ENCODE data around the gene PSMA1.

The PSMA1 gene

GRCh38 chr11:14529321-14529720, 9.1 kb upstream of the PSMA1 start:
- DNase-seq, result no peak

DNA sequence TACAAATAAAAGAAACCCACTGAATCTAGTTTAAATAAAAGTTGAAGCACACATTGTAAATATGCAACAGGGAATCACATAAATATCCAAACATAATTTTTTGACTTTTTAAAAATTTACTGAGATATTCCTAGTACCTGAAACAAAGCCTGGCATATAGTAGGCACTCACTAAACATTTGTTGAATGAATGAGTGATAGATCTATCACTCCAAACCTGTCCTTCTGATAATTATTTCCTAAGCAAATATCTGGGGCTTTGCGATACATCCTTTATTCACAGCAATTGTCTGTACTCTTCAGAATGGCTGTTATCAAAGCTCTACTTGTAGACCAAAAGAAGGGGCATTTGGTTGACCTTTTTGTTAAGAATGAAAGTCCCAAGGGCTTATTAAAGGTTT, 2.6 kb upstream of the PSMA1 start:
- no peak for DNase-seq

DNA sequence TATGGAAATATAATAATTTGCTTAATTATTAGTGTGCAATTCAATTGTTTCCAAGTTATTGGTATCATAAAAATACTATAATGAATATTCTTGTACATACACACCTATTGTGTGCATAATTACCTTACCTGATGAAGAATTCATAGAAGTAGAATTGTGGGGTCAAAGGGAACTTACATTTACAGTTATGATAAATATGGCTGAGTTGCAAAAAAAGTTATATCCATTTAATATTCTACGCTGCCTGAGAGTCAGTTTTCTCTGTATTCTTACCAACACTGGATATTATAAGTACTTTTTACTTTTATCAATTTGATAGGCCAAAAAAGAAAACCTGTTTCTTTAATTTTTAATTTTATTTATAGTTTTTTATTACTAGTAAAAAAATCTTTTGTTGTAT, 2.1 kb upstream of the PSMA1 start:
- DNase-seq, result no peak

DNA sequence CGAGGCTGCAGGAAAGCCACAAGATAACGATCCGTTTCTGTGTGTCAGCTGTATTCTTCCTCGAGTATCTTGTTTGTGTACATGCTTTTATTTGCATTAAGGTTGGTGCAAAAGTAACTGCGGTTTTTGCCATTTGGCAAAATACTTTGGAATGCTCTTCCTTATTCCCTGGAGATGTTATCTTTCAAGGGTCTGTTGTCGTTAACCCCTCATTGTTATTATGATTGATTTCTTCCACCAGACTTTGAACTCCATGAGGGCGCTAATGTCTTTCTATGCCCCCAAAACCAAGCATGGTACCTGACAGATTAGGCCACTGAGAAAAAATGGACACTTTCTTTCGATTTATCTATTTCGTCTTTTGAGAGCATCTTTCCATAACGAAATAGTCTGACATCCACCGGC, 563 bp upstream of the PSMA1 start:
- no peak for DNase-seq

DNA sequence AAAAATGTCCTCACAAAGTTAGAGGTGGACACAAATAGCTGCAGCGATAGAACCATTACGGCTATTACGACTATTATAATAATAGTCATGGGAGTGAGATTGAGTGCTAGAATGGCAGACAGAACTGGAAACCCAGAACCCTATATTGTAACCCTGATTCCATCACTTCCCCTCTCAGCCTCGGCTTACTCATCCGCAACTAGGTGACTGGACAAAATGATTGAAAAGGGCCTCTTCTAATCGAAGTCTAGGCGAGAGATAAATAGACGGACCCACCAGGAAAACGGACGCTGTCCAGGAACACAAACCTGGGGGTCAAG, 629 bp downstream of the PSMA1 start:
- no peak for DNase-seq

DNA sequence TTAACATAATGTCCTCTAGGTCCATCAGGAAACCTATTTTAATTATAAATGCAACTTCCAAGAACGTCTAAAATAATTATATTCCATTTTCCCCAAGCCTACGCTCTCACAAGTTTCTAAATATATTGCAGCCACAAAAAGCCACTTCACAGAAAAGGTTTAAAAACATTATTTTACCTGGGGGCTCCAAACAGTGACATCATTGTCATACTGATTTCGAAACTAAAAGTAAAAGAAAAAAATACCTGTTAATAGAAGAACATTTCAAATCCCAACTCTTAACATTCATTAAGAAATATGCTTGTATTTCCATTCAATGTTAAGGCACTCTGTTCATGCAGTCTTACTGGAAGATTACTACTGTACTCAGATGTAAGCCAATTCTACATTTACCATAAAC, 1.4 kb downstream of the PSMA1 start:
- DNase-seq, result peak; percentile 33

DNA sequence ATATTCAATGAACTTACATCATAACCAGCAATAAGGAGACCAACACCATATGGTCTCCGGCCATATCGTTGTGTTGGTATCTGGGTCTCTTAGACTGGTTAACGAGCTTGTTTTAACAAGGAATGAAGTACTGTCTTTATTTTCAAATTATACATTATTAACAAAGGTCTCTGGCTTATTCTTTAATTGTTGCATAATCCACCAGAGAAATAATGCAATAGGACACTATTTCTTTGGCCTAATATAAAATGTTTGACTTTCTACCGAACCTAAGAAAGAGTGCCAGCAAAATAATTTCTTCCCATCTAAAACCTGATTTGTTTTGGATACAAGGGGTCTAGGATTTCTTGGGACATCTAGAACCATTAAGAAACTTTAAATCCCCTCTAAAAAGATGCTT, 6.4 kb downstream of the PSMA1 start:
- no peak for DNase-seq

- no peak for DNase-seq
Measured at GRCh38 chr11:14506532-14506931, 13.7 kb downstream of the PSMA1 start.

GRCh38 chr11:14503023-14503422, 17.2 kb downstream of the PSMA1 start:
- DNase-seq, result no peak

GRCh38 chr11:14502039-14502438, 18.1 kb downstream of the PSMA1 start:
- DNase-seq, result no peak

- peak; percentile 85 for DNase-seq
Measured at GRCh38 chr11:14500181-14500651, 20.0 kb downstream of the PSMA1 start.

- DNase-seq, result peak; percentile 95
Measured at GRCh38 chr11:14499560-14500180, 20.5 kb downstream of the PSMA1 start, which contains the start of gene COPB1. Gene COPB1, minus strand, starts transcription at chr11:14499811. Its CDS starts 883 bp downstream, at chr11:14498928.

GRCh38 chr11:14499178-14499559, 21.0 kb downstream of the PSMA1 start:
- peak; percentile 62 for DNase-seq

- peak; percentile 71 for DNase-seq
Measured at GRCh38 chr11:14480716-14481115, 39.5 kb downstream of the PSMA1 start.

DNA sequence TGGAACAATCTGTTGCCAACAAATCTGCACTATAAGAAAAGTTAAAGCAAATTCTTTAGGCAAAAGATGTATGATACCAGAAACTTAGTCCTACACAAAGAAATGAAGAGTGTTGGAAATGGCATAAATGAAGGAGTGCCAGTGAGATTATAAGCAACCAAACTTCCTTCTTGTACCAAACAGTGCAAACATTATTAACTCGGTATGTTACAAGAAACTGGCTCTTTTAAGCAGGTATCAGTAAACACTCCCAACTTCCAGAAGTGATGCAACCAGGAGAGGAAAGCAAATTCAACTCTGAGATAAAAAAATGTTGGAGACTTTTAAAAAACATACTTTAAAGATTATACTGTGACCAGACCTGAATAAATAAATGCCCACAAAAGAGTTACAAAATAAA, 49.1 kb downstream of the PSMA1 start:
- DNase-seq, result no peak

- DNase-seq, result no peak
Measured at GRCh38 chr11:14463623-14464022, 56.6 kb downstream of the PSMA1 start.

GRCh38 chr11:14460147-14460546, 60.0 kb downstream of the PSMA1 start:
- no peak for DNase-seq

DNA sequence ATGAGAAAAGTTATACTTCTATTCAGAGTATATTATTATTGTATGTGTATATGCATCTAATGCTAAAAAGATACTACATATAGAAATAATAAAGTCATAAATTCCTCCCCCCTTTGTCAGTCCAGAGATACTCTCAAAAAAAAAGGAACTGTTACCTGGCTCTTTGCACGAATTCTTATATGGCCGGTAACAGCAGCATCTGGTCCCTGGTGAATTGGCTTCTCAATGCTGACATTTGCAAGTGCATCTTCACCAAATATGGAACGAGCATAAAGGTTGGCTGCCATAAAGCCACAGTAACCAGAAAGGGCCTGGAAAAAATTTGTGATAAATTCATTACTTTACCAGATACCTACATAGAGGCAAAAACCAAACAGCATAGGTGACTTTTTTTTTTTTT, 61.8 kb downstream of the PSMA1 start:
- DNase-seq, result no peak

DNA sequence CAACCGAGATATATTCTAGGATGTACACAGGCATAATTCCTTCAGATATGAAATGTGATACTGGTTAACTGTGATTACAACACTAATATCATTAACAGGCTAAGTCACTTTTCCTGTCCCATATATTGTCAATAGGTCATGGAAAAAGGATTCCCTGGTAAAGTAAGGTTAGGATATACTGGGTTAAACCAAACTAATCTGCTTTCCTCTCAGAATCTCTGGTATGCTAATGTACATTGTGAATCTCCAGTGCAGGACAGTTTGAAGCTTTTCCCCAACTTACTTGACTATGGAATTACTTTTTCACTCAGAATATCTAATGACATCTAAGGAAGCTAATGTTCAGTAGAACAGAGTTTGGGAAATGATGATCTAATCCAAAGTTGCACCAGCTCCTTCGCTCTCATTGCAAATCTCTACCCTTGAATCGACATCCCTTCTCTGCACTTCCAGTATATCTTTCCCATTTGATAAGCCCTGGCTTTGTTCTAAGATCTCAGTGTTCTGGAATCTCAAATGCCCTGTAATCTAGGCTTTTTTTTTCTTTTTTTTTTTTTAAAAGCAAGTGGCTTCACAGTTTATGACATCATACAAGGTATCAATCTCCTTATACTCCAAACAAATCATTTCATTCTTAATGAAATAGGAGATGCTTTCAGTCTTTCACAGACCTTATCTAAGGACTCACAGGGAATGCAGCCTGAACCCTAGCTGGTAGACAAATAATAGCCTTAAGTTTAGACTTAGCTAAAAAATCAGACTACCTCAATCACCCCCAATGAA, 64.3 kb downstream of the PSMA1 start:
- no peak for DNase-seq
